ENCODE data around the gene L1TD1. TPM values are rescaled to one million over a fixed set of nuclear protein-coding genes. Genes with fewer than 3 reads are reported as not detected.

The L1TD1 gene
- total and polyA plus RNA-seq, 10 donors, result 0.72 to 3.5 (median 1.3) TPM

GRCh38 chr1:62208970-62209369, 14.3 kb downstream of the L1TD1 start:
- Histone ChIP-seq H3K4me3 (no peak overlapping the region), H3K27me3 (replicated peaks in 1 of 7) (no peaks in the 10 kb centered on the region), H3K27ac (no peak overlapping the region), H3K4me1 (no peaks in the 10 kb centered on the region), H3K9me3 (peaks cover 0 to 33% (median 18%) of the 10 kb centered on the region in 8 donors), H3K36me3 (peaks cover 0 to 4% (median 0%) of the 10 kb centered on the region in 6 donors)
- intact Hi-C loops (cut with DNase I; ENCODE audit: low total_unique reads), result no loop called here
- no peak for TF ChIP-seq POLR2AphosphoS5 (IDR thresholded peaks at IDR 0.05)
- TF ChIP-seq POLR2A (IDR thresholded peaks at IDR 0.05), result no peak
- no peak for TF ChIP-seq CTCF (IDR thresholded peaks at IDR 0.05 in 8 of 11, conservative IDR thresholded peaks at IDR 0.05 in 3 of 11)
- 0 to 48% (median 38%) methylated on average over 1 of the region's 1 CpG for WGBS, 5 donors
- no peak for DNase-seq

DNA sequence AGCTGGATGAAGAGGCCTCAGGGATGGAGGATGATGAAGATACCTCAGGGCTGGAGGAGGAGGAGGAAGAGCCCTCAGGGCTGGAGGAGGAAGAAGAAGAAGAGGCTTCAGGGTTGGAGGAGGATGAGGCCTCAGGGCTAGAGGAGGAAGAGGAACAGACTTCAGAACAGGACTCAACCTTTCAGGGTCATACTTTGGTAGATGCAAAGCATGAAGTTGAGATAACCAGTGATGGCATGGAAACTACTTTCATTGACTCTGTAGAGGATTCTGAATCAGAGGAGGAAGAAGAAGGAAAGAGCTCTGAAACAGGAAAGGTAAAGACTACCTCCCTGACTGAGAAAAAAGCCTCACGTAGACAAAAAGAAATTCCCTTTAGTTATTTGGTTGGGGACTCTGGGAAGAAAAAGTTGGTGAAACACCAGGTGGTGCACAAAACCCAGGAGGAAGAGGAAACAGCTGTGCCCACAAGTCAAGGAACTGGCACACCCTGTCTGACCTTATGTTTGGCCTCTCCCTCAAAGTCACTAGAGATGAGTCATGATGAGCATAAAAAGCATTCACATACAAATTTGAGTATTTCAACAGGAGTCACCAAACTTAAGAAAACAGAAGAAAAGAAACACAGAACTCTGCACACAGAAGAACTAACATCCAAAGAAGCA, 15.4 kb downstream of the L1TD1 start:
- 39 to 60% (median 52%) methylated on average over 1 of the region's 1 CpG for WGBS, 5 donors
- TF ChIP-seq CTCF (IDR thresholded peaks at IDR 0.05 in 8 of 11, conservative IDR thresholded peaks at IDR 0.05 in 3 of 11) (no peak), POLR2A (IDR thresholded peaks at IDR 0.05) (no peak), POLR2AphosphoS5 (IDR thresholded peaks at IDR 0.05) (no peak)

DNA sequence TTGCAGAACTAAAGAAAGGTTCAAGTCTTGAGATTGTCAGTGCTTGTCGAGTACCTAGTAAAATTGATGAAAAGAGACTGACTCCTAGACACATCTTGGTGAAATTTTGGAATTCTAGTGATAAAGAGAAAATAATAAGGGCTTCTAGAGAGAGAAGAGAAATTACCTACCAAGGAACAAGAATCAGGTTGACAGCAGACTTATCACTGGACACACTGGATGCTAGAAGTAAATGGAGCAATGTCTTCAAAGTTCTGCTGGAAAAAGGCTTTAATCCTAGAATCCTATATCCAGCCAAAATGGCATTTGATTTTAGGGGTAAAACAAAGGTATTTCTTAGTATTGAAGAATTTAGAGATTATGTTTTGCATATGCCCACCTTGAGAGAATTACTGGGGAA, 16.3 kb downstream of the L1TD1 start:
- no peaks in the 10 kb centered on the region for H3K27me3 ChIP-seq (replicated peaks in 1 of 7)
- WGBS, 5 donors, result 81 to 95% (median 88%) methylated on average over 1 of the region's 1 CpG

More for the DNA sequence above, 15.4 kb downstream of the L1TD1 start:
- Histone ChIP-seq H3K27ac (no peak overlapping the region), H3K4me3 (no peak overlapping the region), H3K27me3 (replicated peaks in 1 of 7) (no peaks in the 10 kb centered on the region), H3K4me1 (no peaks in the 10 kb centered on the region), H3K36me3 (peaks cover 0 to 4% (median 0%) of the 10 kb centered on the region in 6 donors), H3K9me3 (peaks cover 0 to 33% (median 18%) of the 10 kb centered on the region in 8 donors)
- intact Hi-C loops (cut with DNase I; ENCODE audit: low total_unique reads), result no loop called here
- no peak for DNase-seq

More for the DNA sequence above, 16.3 kb downstream of the L1TD1 start:
- intact Hi-C loops (cut with DNase I; ENCODE audit: low total_unique reads), result no loop called here
- TF ChIP-seq POLR2A (IDR thresholded peaks at IDR 0.05) (no peak), POLR2AphosphoS5 (IDR thresholded peaks at IDR 0.05) (no peak), CTCF (IDR thresholded peaks at IDR 0.05 in 8 of 11, conservative IDR thresholded peaks at IDR 0.05 in 3 of 11) (no peak)
- H3K36me3 ChIP-seq, result peaks cover 0 to 4% (median 0%) of the 10 kb centered on the region in 6 donors
- no peak overlapping the region for H3K27ac ChIP-seq
- peaks cover 0 to 33% (median 18%) of the 10 kb centered on the region in 8 donors for H3K9me3 ChIP-seq
- no peaks in the 10 kb centered on the region for H3K4me1 ChIP-seq
- no peak for DNase-seq
- H3K4me3 ChIP-seq, result no peak overlapping the region

All from spleen (tissue), 11 donors.